ENCODE results near the gene EIF5AL1. TPM values are rescaled to one million over a fixed set of nuclear protein-coding genes. Genes with fewer than 3 reads are reported as not detected.
"Not testable (repeated sequence)": the region's sequence is repeated elsewhere in the genome, so short reads cannot be mapped to it uniquely, and the experiment has no call there.

Gene EIF5AL1
- total RNA-seq, 1 experiment from 2014 or later: 0.58 TPM

GRCh38 chr10:79509306-79509933 lies 2.9 kb upstream of the EIF5AL1 start:
- DNase-seq (ENCODE audit: low read depth in 1 of 2, low spot score in 2 of 2): not testable (repeated sequence)

GRCh38 chr10:79509934-79510508 lies 2.3 kb upstream of the EIF5AL1 start:
- H3K4me3 ChIP-seq; DNase-seq (ENCODE audit: low read depth in 1 of 2, low spot score in 2 of 2); H3K4me1 ChIP-seq (replicated peaks); H3K36me3 ChIP-seq; H3K27me3 ChIP-seq (replicated peaks); H3K27ac ChIP-seq; H3K9me3 ChIP-seq (replicated peaks): not testable (repeated sequence)

More at GRCh38 chr10:79509306-79509933, 2.9 kb upstream of the EIF5AL1 start:
- H3K4me1 ChIP-seq (replicated peaks); H3K27ac ChIP-seq; H3K36me3 ChIP-seq; H3K9me3 ChIP-seq (replicated peaks); H3K4me3 ChIP-seq; H3K27me3 ChIP-seq (replicated peaks): not testable (repeated sequence)

- not testable (repeated sequence) for H3K9me3 ChIP-seq (replicated peaks); DNase-seq (ENCODE audit: low read depth in 1 of 2, low spot score in 2 of 2); H3K27ac ChIP-seq; H3K27me3 ChIP-seq (replicated peaks); H3K4me1 ChIP-seq (replicated peaks); H3K36me3 ChIP-seq; H3K4me3 ChIP-seq
Measured at GRCh38 chr10:79516532-79517205, 4.3 kb downstream of the EIF5AL1 start.

- not testable (repeated sequence) for H3K27me3 ChIP-seq (replicated peaks); H3K4me3 ChIP-seq; H3K4me1 ChIP-seq (replicated peaks); DNase-seq (ENCODE audit: low read depth in 1 of 2, low spot score in 2 of 2); H3K36me3 ChIP-seq; H3K27ac ChIP-seq; H3K9me3 ChIP-seq (replicated peaks)
Measured at GRCh38 chr10:79517567-79517966, 5.2 kb downstream of the EIF5AL1 start.

- H3K9me3 ChIP-seq (replicated peaks); H3K4me1 ChIP-seq (replicated peaks); H3K4me3 ChIP-seq; H3K36me3 ChIP-seq; H3K27ac ChIP-seq; H3K27me3 ChIP-seq (replicated peaks); DNase-seq (ENCODE audit: low read depth in 1 of 2, low spot score in 2 of 2): not testable (repeated sequence)
Measured at GRCh38 chr10:79521751-79522150, 9.4 kb downstream of the EIF5AL1 start.

GRCh38 chr10:79522464-79522863 lies 10.1 kb downstream of the EIF5AL1 start:
- not testable (repeated sequence) for H3K9me3 ChIP-seq (replicated peaks); DNase-seq (ENCODE audit: low read depth in 1 of 2, low spot score in 2 of 2); H3K36me3 ChIP-seq; H3K4me1 ChIP-seq (replicated peaks); H3K4me3 ChIP-seq; H3K27ac ChIP-seq; H3K27me3 ChIP-seq (replicated peaks)

GRCh38 chr10:79523157-79523853 lies 11.0 kb downstream of the EIF5AL1 start:
- not testable (repeated sequence) for H3K36me3 ChIP-seq; H3K27me3 ChIP-seq (replicated peaks); DNase-seq (ENCODE audit: low read depth in 1 of 2, low spot score in 2 of 2); H3K9me3 ChIP-seq (replicated peaks); H3K4me3 ChIP-seq; H3K27ac ChIP-seq; H3K4me1 ChIP-seq (replicated peaks)

- not testable (repeated sequence) for H3K4me1 ChIP-seq (replicated peaks); H3K4me3 ChIP-seq; H3K27me3 ChIP-seq (replicated peaks); H3K36me3 ChIP-seq; DNase-seq (ENCODE audit: low read depth in 1 of 2, low spot score in 2 of 2); H3K9me3 ChIP-seq (replicated peaks); H3K27ac ChIP-seq
Measured at GRCh38 chr10:79525049-79525710, 12.8 kb downstream of the EIF5AL1 start.

GRCh38 chr10:79528261-79528660 lies 15.9 kb downstream of the EIF5AL1 start:
- not testable (repeated sequence) for H3K27me3 ChIP-seq (replicated peaks); H3K4me1 ChIP-seq (replicated peaks); DNase-seq (ENCODE audit: low read depth in 1 of 2, low spot score in 2 of 2); H3K27ac ChIP-seq; H3K4me3 ChIP-seq; H3K9me3 ChIP-seq (replicated peaks); H3K36me3 ChIP-seq

- H3K36me3 ChIP-seq; DNase-seq (ENCODE audit: low read depth in 1 of 2, low spot score in 2 of 2); H3K4me1 ChIP-seq (replicated peaks); H3K27me3 ChIP-seq (replicated peaks); H3K27ac ChIP-seq; H3K4me3 ChIP-seq; H3K9me3 ChIP-seq (replicated peaks): not testable (repeated sequence)
Measured at GRCh38 chr10:79533142-79533902, 21.0 kb downstream of the EIF5AL1 start.

- H3K4me3 ChIP-seq; H3K36me3 ChIP-seq; H3K27me3 ChIP-seq (replicated peaks); H3K27ac ChIP-seq; DNase-seq (ENCODE audit: low read depth in 1 of 2, low spot score in 2 of 2); H3K9me3 ChIP-seq (replicated peaks); H3K4me1 ChIP-seq (replicated peaks): not testable (repeated sequence)
Measured at GRCh38 chr10:79533903-79534175, 21.5 kb downstream of the EIF5AL1 start.

- not testable (repeated sequence) for H3K4me3 ChIP-seq; H3K27me3 ChIP-seq (replicated peaks); H3K9me3 ChIP-seq (replicated peaks); DNase-seq (ENCODE audit: low read depth in 1 of 2, low spot score in 2 of 2); H3K36me3 ChIP-seq; H3K27ac ChIP-seq; H3K4me1 ChIP-seq (replicated peaks)
Measured at GRCh38 chr10:79538311-79538710, 26.0 kb downstream of the EIF5AL1 start.

GRCh38 chr10:79540930-79541329 lies 28.6 kb downstream of the EIF5AL1 start:
- H3K9me3 ChIP-seq (replicated peaks); H3K27me3 ChIP-seq (replicated peaks); H3K27ac ChIP-seq; H3K4me3 ChIP-seq; DNase-seq (ENCODE audit: low read depth in 1 of 2, low spot score in 2 of 2); H3K36me3 ChIP-seq; H3K4me1 ChIP-seq (replicated peaks): not testable (repeated sequence)

Measured in SJSA1 (cell line).